ENCODE results near the gene CLIP2.

DNA sequence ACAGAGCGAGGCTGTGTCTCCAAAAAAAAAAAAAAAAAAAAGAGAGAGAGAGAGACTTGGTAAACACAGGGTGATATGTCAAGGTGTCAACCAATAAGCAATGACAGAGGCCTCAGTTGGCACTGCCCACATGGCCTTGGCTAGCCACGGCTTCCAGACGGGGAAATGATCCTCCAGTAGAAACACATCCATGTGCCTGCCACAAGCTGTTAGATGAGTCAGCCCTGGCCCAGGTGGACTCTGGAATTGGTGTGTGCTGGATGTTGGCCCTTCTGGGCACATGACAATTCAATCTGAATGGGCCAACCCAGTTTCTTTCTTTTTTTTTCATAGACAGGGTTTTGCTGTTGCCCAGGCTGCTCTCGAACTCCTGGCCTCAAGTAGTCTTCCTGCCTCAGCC, 48.7 kb upstream of the CLIP2 start:
- TF ChIP-seq, protein P1, sequence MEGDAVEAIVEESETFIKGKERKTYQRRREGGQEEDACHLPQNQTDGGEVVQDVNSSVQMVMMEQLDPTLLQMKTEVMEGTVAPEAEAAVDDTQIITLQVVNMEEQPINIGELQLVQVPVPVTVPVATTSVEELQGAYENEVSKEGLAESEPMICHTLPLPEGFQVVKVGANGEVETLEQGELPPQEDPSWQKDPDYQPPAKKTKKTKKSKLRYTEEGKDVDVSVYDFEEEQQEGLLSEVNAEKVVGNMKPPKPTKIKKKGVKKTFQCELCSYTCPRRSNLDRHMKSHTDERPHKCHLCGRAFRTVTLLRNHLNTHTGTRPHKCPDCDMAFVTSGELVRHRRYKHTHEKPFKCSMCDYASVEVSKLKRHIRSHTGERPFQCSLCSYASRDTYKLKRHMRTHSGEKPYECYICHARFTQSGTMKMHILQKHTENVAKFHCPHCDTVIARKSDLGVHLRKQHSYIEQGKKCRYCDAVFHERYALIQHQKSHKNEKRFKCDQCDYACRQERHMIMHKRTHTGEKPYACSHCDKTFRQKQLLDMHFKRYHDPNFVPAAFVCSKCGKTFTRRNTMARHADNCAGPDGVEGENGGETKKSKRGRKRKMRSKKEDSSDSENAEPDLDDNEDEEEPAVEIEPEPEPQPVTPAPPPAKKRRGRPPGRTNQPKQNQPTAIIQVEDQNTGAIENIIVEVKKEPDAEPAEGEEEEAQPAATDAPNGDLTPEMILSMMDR (tag by site-specific recombination; IDR thresholded peaks at IDR 0.05): no peak
- TF ChIP-seq TCF7L2 (IDR thresholded peaks at IDR 0.05; ENCODE audit: borderline replicate concordance, low read depth, low read length): no peak
- no peak for TF ChIP-seq ZBTB1 (tag by site-specific recombination; IDR thresholded peaks at IDR 0.05)
- TF ChIP-seq KLF1 (tag by site-specific recombination; IDR thresholded peaks at IDR 0.05): no peak

Data from HEK293 (cell line).